ENCODE data around the gene CREG2. TPM values are rescaled to one million over a fixed set of nuclear protein-coding genes. Genes with fewer than 3 reads are reported as not detected.

Gene CREG2
- polyA plus RNA-seq, 2 donors = 0.44 TPM; not detected in 1

- Histone ChIP-seq H3K36me3 (ENCODE audit: control insufficient read depth in 2 of 2, insufficient read depth in 2 of 2, low read length in 1 of 2) (no peaks in the 10 kb centered on the region), H3K27me3 (ENCODE audit: control insufficient read depth in 1 of 2, insufficient read depth in 2 of 2, low read length in 2 of 2) (no peaks in the 10 kb centered on the region), H3K27ac (ENCODE audit: low read depth in 2 of 2, low read length in 1 of 2) (no peak overlapping the region), H3K4me1 (ENCODE audit: control insufficient read depth in 2 of 2, insufficient read depth in 2 of 2, low read length in 1 of 2) (no peaks in the 10 kb centered on the region), H3K9me3 (ENCODE audit: control insufficient read depth in 2 of 2, insufficient read depth in 1 of 2, low read depth in 1 of 2, low read length in 1 of 2) (no peaks in the 10 kb centered on the region), H3K4me3 (ENCODE audit: low read depth in 1 of 2, low read length in 2 of 2) (no peak overlapping the region)
- WGBS, 2 donors = 89 to 91% methylated on average over 5 of the region's 5 CpGs
Measured at GRCh38 chr2:101410114-101410513, 22.8 kb upstream of the CREG2 start.

- H3K4me3 ChIP-seq (ENCODE audit: low read depth in 1 of 2, low read length in 2 of 2) = no peak overlapping the region
- 85 to 89% methylated on average over 5 of the region's 5 CpGs for WGBS, 2 donors
- no peaks in the 10 kb centered on the region for H3K27me3 ChIP-seq (ENCODE audit: control insufficient read depth in 1 of 2, insufficient read depth in 2 of 2, low read length in 2 of 2)
- no peaks in the 10 kb centered on the region for H3K36me3 ChIP-seq (ENCODE audit: control insufficient read depth in 2 of 2, insufficient read depth in 2 of 2, low read length in 1 of 2)
- H3K27ac ChIP-seq (ENCODE audit: low read depth in 2 of 2, low read length in 1 of 2) = no peak overlapping the region
- H3K4me1 ChIP-seq (ENCODE audit: control insufficient read depth in 2 of 2, insufficient read depth in 2 of 2, low read length in 1 of 2) = no peaks in the 10 kb centered on the region
- no peaks in the 10 kb centered on the region for H3K9me3 ChIP-seq (ENCODE audit: control insufficient read depth in 2 of 2, insufficient read depth in 1 of 2, low read depth in 1 of 2, low read length in 1 of 2)
Measured at GRCh38 chr2:101409699-101410098, 22.4 kb upstream of the CREG2 start.

DNA sequence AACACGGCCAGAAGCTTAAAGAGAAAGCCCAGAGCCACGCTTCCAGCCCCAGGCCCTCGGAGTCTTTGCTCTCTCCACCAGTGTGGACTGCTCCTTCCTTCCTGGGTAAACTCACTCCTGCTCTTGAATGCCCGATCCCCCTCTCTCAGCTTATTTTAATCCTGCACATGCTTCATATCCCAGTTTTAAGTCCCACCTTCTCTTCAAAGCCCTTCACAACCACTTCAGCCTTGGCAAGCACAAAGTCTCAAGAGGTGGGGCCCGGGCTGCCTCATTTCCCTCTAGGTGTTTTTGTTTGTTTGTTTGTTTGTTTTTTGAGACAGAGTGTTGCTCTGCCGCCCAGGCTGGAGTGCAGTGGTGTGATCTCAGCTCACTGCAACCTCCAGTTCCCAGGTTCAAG, 21.6 kb upstream of the CREG2 start:
- H3K27me3 ChIP-seq (ENCODE audit: control insufficient read depth in 1 of 2, insufficient read depth in 2 of 2, low read length in 2 of 2) = no peaks in the 10 kb centered on the region
- WGBS, 2 donors = 74 to 79% methylated on average over 6 of the region's 6 CpGs

DNA sequence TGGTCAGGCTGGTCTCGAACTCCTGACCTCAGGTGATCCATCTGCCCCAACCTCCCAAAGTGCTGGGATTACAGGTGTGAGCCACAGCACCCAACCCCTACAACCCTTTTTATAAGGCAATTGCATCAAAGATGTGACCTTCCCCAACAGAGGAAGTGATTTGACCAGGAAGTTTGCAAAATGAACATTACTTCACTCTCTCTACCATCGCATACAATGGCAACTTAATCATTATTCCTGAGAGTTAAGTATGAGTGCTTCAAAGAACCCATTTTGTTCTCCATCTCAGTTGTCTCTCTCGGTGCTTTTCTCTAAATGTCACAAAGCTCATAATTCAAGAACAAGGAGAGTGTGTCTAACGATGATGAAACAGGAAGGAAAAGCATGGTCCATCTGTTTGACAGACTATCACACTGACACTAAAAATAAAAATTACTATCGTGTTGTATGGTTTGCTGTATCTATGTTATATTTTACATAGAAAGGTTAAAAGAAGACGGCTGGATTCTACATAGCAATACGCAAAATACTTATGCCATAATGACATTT, 18.1 kb upstream of the CREG2 start:
- Histone ChIP-seq H3K4me1 (ENCODE audit: control insufficient read depth in 2 of 2, insufficient read depth in 2 of 2, low read length in 1 of 2) (no peaks in the 10 kb centered on the region), H3K27me3 (ENCODE audit: control insufficient read depth in 1 of 2, insufficient read depth in 2 of 2, low read length in 2 of 2) (no peaks in the 10 kb centered on the region), H3K9me3 (ENCODE audit: control insufficient read depth in 2 of 2, insufficient read depth in 1 of 2, low read depth in 1 of 2, low read length in 1 of 2) (no peaks in the 10 kb centered on the region), H3K36me3 (ENCODE audit: control insufficient read depth in 2 of 2, insufficient read depth in 2 of 2, low read length in 1 of 2) (no peaks in the 10 kb centered on the region), H3K27ac (ENCODE audit: low read depth in 2 of 2, low read length in 1 of 2) (no peak overlapping the region), H3K4me3 (ENCODE audit: low read depth in 1 of 2, low read length in 2 of 2) (no peak overlapping the region)
- WGBS, 2 donors = 71 to 76% methylated on average over 7 of the region's 7 CpGs

More for the DNA sequence above, 21.6 kb upstream of the CREG2 start:
- no peaks in the 10 kb centered on the region for H3K9me3 ChIP-seq (ENCODE audit: control insufficient read depth in 2 of 2, insufficient read depth in 1 of 2, low read depth in 1 of 2, low read length in 1 of 2)
- H3K4me3 ChIP-seq (ENCODE audit: low read depth in 1 of 2, low read length in 2 of 2) = no peak overlapping the region
- H3K4me1 ChIP-seq (ENCODE audit: control insufficient read depth in 2 of 2, insufficient read depth in 2 of 2, low read length in 1 of 2) = no peaks in the 10 kb centered on the region
- H3K27ac ChIP-seq (ENCODE audit: low read depth in 2 of 2, low read length in 1 of 2) = no peak overlapping the region
- no peaks in the 10 kb centered on the region for H3K36me3 ChIP-seq (ENCODE audit: control insufficient read depth in 2 of 2, insufficient read depth in 2 of 2, low read length in 1 of 2)

DNA sequence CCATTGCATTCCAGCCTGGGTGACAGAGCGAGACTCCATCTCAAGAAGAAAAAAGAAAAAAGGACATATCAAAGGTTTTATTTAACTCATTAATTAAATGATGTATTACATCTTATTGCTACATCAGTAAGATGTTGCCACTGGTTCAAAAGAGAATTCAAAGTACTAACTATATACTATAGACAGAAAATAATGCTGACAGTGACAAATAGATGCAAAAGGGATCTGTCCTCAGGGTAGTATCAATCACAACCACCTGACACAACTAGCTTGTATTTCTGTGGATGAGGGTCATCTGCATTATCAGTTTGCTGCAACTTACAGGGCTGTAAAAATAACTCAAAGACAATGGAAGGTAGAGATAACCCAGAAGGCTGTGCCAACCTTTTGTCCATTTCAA, 16.4 kb upstream of the CREG2 start:
- WGBS, 2 donors = 100% methylated on average over 1 of the region's 1 CpG
- Histone ChIP-seq H3K9me3 (ENCODE audit: control insufficient read depth in 2 of 2, insufficient read depth in 1 of 2, low read depth in 1 of 2, low read length in 1 of 2) (no peaks in the 10 kb centered on the region), H3K27me3 (ENCODE audit: control insufficient read depth in 1 of 2, insufficient read depth in 2 of 2, low read length in 2 of 2) (no peaks in the 10 kb centered on the region)

DNA sequence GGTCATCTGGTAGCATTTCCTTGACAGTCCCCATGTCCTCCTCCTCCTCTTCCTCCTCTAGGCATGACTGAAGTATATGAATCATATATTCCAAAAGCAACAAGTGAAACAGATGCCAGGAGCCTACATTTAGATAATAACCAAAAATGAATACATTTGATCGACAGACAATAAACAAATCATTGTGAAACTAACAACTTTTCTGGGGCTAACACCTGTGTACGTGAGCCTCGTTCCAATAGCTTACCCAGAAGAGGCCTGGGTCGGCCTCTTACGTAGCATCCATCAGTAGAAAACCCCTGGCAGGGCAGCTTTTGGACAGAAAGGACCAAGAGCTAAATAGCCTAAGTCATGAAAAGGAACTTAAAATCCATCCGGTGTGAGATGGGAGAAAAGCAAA, 15.3 kb upstream of the CREG2 start:
- no peaks in the 10 kb centered on the region for H3K36me3 ChIP-seq (ENCODE audit: control insufficient read depth in 2 of 2, insufficient read depth in 2 of 2, low read length in 1 of 2)
- peaks cover 0 to 1% of the 10 kb centered on the region in 2 donors for H3K4me1 ChIP-seq (ENCODE audit: control insufficient read depth in 2 of 2, insufficient read depth in 2 of 2, low read length in 1 of 2)
- no peak overlapping the region for H3K27ac ChIP-seq (ENCODE audit: low read depth in 2 of 2, low read length in 1 of 2)
- H3K9me3 ChIP-seq (ENCODE audit: control insufficient read depth in 2 of 2, insufficient read depth in 1 of 2, low read depth in 1 of 2, low read length in 1 of 2) = no peaks in the 10 kb centered on the region
- H3K27me3 ChIP-seq (ENCODE audit: control insufficient read depth in 1 of 2, insufficient read depth in 2 of 2, low read length in 2 of 2) = no peaks in the 10 kb centered on the region
- 80 to 88% methylated on average over 6 of the region's 6 CpGs for WGBS, 2 donors
- H3K4me3 ChIP-seq (ENCODE audit: low read depth in 1 of 2, low read length in 2 of 2) = no peak overlapping the region

More for the DNA sequence above, 16.4 kb upstream of the CREG2 start:
- Histone ChIP-seq H3K4me3 (ENCODE audit: low read depth in 1 of 2, low read length in 2 of 2) (no peak overlapping the region), H3K4me1 (ENCODE audit: control insufficient read depth in 2 of 2, insufficient read depth in 2 of 2, low read length in 1 of 2) (peaks cover 0 to 1% of the 10 kb centered on the region in 2 donors), H3K36me3 (ENCODE audit: control insufficient read depth in 2 of 2, insufficient read depth in 2 of 2, low read length in 1 of 2) (no peaks in the 10 kb centered on the region), H3K27ac (ENCODE audit: low read depth in 2 of 2, low read length in 1 of 2) (no peak overlapping the region)

GRCh38 chr2:101401906-101402305, 14.6 kb upstream of the CREG2 start:
- no peak overlapping the region for H3K4me3 ChIP-seq (ENCODE audit: low read depth in 1 of 2, low read length in 2 of 2)
- H3K27me3 ChIP-seq (ENCODE audit: control insufficient read depth in 1 of 2, insufficient read depth in 2 of 2, low read length in 2 of 2) = no peaks in the 10 kb centered on the region
- H3K4me1 ChIP-seq (ENCODE audit: control insufficient read depth in 2 of 2, insufficient read depth in 2 of 2, low read length in 1 of 2) = peaks cover 0 to 1% of the 10 kb centered on the region in 2 donors
- H3K36me3 ChIP-seq (ENCODE audit: control insufficient read depth in 2 of 2, insufficient read depth in 2 of 2, low read length in 1 of 2) = no peaks in the 10 kb centered on the region
- no peaks in the 10 kb centered on the region for H3K9me3 ChIP-seq (ENCODE audit: control insufficient read depth in 2 of 2, insufficient read depth in 1 of 2, low read depth in 1 of 2, low read length in 1 of 2)
- 77 to 80% methylated on average over 5 of the region's 5 CpGs for WGBS, 2 donors
- H3K27ac ChIP-seq (ENCODE audit: low read depth in 2 of 2, low read length in 1 of 2) = no peak overlapping the region

DNA sequence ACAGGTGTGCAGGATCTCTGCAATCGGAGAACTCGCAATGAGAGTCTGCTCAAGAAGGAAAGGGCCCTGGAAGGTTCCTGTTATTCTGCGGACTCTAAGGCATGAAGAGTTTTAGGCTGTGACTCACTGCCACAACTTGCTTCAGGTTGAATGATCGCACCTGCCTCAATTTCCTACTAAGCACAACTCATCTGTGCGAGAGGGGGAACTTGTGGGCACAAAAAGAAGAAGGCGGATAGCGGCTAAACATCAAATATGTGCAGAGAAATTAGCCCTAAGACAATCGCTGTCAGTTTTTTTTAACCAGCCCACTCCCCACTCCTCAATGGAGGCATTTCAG, 14.0 kb upstream of the CREG2 start:
- Histone ChIP-seq H3K27ac (ENCODE audit: low read depth in 2 of 2, low read length in 1 of 2) (no peak overlapping the region), H3K4me3 (ENCODE audit: low read depth in 1 of 2, low read length in 2 of 2) (no peak overlapping the region), H3K9me3 (ENCODE audit: control insufficient read depth in 2 of 2, insufficient read depth in 1 of 2, low read depth in 1 of 2, low read length in 1 of 2) (no peaks in the 10 kb centered on the region), H3K27me3 (ENCODE audit: control insufficient read depth in 1 of 2, insufficient read depth in 2 of 2, low read length in 2 of 2) (no peaks in the 10 kb centered on the region), H3K36me3 (ENCODE audit: control insufficient read depth in 2 of 2, insufficient read depth in 2 of 2, low read length in 1 of 2) (no peaks in the 10 kb centered on the region), H3K4me1 (ENCODE audit: control insufficient read depth in 2 of 2, insufficient read depth in 2 of 2, low read length in 1 of 2) (peaks cover 0 to 1% of the 10 kb centered on the region in 2 donors)
- 80 to 88% methylated on average over 8 of the region's 8 CpGs for WGBS, 2 donors

GRCh38 chr2:101400506-101401325, 13.4 kb upstream of the CREG2 start:
- no peaks in the 10 kb centered on the region for H3K9me3 ChIP-seq (ENCODE audit: control insufficient read depth in 2 of 2, insufficient read depth in 1 of 2, low read depth in 1 of 2, low read length in 1 of 2)
- no peak overlapping the region for H3K4me3 ChIP-seq (ENCODE audit: low read depth in 1 of 2, low read length in 2 of 2)
- no peak overlapping the region for H3K27ac ChIP-seq (ENCODE audit: low read depth in 2 of 2, low read length in 1 of 2)
- H3K36me3 ChIP-seq (ENCODE audit: control insufficient read depth in 2 of 2, insufficient read depth in 2 of 2, low read length in 1 of 2) = no peaks in the 10 kb centered on the region
- WGBS, 2 donors = 70 to 71% methylated on average over 18 of the region's 18 CpGs
- H3K27me3 ChIP-seq (ENCODE audit: control insufficient read depth in 1 of 2, insufficient read depth in 2 of 2, low read length in 2 of 2) = no peaks in the 10 kb centered on the region
- peaks cover 0 to 1% of the 10 kb centered on the region in 2 donors for H3K4me1 ChIP-seq (ENCODE audit: control insufficient read depth in 2 of 2, insufficient read depth in 2 of 2, low read length in 1 of 2)

DNA sequence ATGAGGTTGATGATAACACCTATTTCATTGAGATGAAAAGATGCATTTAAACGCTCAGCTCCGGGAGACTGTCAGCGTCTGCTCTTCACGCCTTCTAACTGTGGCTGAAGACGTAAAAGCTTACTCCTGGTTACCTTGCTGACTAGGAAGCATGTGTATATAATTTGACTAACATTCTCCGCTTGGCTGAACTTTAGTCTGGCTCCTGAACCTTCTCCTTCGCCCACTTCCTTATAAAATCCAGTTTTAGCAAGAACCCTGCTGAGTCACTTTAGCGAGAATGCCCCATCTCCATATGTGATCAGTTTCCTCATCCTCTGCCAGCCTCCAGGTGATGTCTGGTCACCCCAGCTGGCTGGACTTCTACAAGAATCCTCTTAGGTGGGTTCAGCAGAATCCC, 12.7 kb upstream of the CREG2 start:
- H3K4me3 ChIP-seq (ENCODE audit: low read depth in 1 of 2, low read length in 2 of 2) = no peak overlapping the region
- no peaks in the 10 kb centered on the region for H3K9me3 ChIP-seq (ENCODE audit: control insufficient read depth in 2 of 2, insufficient read depth in 1 of 2, low read depth in 1 of 2, low read length in 1 of 2)
- WGBS, 2 donors = 47 to 55% methylated on average over 8 of the region's 8 CpGs
- H3K36me3 ChIP-seq (ENCODE audit: control insufficient read depth in 2 of 2, insufficient read depth in 2 of 2, low read length in 1 of 2) = no peaks in the 10 kb centered on the region
- H3K27ac ChIP-seq (ENCODE audit: low read depth in 2 of 2, low read length in 1 of 2) = no peak overlapping the region
- H3K4me1 ChIP-seq (ENCODE audit: control insufficient read depth in 2 of 2, insufficient read depth in 2 of 2, low read length in 1 of 2) = peaks cover 0 to 1% of the 10 kb centered on the region in 2 donors
- H3K27me3 ChIP-seq (ENCODE audit: control insufficient read depth in 1 of 2, insufficient read depth in 2 of 2, low read length in 2 of 2) = no peaks in the 10 kb centered on the region
